UCSD-AML1 (cell line): ENCODE results near the gene TCEAL4.

ENCODE experiments used
- DNase-seq: peaks from one replicate; lab custom pipeline; 2025; ENCODE audit not compliant: unreplicated experiment; lab: John Stamatoyannopoulos, UW

Gene TCEAL4

GRCh38 chrX:103585411-103586313, at the start of gene TCEAL4:
TCEAL4 (plus strand) TSS chrX:103585515; CDS start chrX:103586676, 1,161 bp downstream.
- peak; percentile 38 for DNase-seq

- DNase-seq = no peak
Measured at GRCh38 chrX:103536071-103536470, 49.2 kb upstream of the TCEAL4 start.

GRCh38 chrX:103536732-103537131, 48.6 kb upstream of the TCEAL4 start:
- no peak for DNase-seq

- no peak for DNase-seq
Measured at GRCh38 chrX:103537871-103538387, 47.4 kb upstream of the TCEAL4 start.

GRCh38 chrX:103538728-103539127, 46.6 kb upstream of the TCEAL4 start:
- no peak for DNase-seq

GRCh38 chrX:103539695-103540094, 45.6 kb upstream of the TCEAL4 start:
- DNase-seq = no peak

GRCh38 chrX:103540145-103540544, 45.2 kb upstream of the TCEAL4 start:
- no peak for DNase-seq

- no peak for DNase-seq
Measured at GRCh38 chrX:103549916-103550315, 35.4 kb upstream of the TCEAL4 start.

- DNase-seq = no peak
Measured at GRCh38 chrX:103550415-103551051, 34.8 kb upstream of the TCEAL4 start.

GRCh38 chrX:103552236-103552635, 33.1 kb upstream of the TCEAL4 start:
- no peak for DNase-seq

GRCh38 chrX:103554687-103555424, 30.5 kb upstream of the TCEAL4 start:
- DNase-seq = no peak

GRCh38 chrX:103556963-103557612, 28.2 kb upstream of the TCEAL4 start:
- DNase-seq = no peak

- DNase-seq = no peak
Measured at GRCh38 chrX:103560256-103560655, 25.1 kb upstream of the TCEAL4 start.

- DNase-seq = no peak
Measured at GRCh38 chrX:103562801-103563200, 22.5 kb upstream of the TCEAL4 start.

- DNase-seq = no peak
Measured at GRCh38 chrX:103565197-103565596, 20.1 kb upstream of the TCEAL4 start.

- DNase-seq = no peak
Measured at GRCh38 chrX:103565752-103566151, 19.6 kb upstream of the TCEAL4 start.

GRCh38 chrX:103571121-103571520, 14.2 kb upstream of the TCEAL4 start:
- DNase-seq = no peak

GRCh38 chrX:103571726-103572125, 13.6 kb upstream of the TCEAL4 start:
- no peak for DNase-seq

- no peak for DNase-seq
Measured at GRCh38 chrX:103573202-103573601, 12.1 kb upstream of the TCEAL4 start.

GRCh38 chrX:103584596-103584995, 719 bp upstream of the TCEAL4 start:
- no peak for DNase-seq

GRCh38 chrX:103586314-103586646, 965 bp downstream of the TCEAL4 start:
- peak; percentile 30 for DNase-seq
